CD4-positive, CD25-positive, alpha-beta regulatory T cell (primary cell): Measurements from ENCODE around the gene KRT31. TPM values are rescaled to one million over a fixed set of nuclear protein-coding genes. Genes with fewer than 3 reads are reported as not detected.
"Not testable (repeated sequence)": the region's sequence is repeated elsewhere in the genome, so short reads cannot be mapped to it uniquely, and the experiment has no call there.

Experiments
- ATAC-seq, 2 donors: fragments of 150-1000 bp; cut with Tn5 transposase; one replicate each; pipeline ENCODE4 v1.10.0; 2021; ENCODE audit warnings: low read depth in 2 of 2, moderate number of reproducible peaks in 2 of 2, moderate library complexity in 1 of 2
- DNase-seq, 3 donors: peaks; one replicate each; pipeline versions ENCODE4 v3.0.0 to v3.0.0-alpha.2; 2012 to 2022; ENCODE audit warnings: mixed read lengths in 1 of 3
- H3K27ac ChIP-seq: one replicate; pipeline ENCODE4 v1.7.0; 2013; ENCODE audit warnings: mild to moderate bottlenecking, low read length; ENCODE audit not compliant: insufficient read depth, poor library complexity, severe bottlenecking
- H3K27me3 ChIP-seq: one replicate; pipeline ENCODE4 v1.7.0; 2013; ENCODE audit warnings: low read length; ENCODE audit not compliant: control insufficient read depth, insufficient read depth
- H3K36me3 ChIP-seq: one replicate; pipeline ENCODE4 v1.7.0; 2013; ENCODE audit warnings: mild to moderate bottlenecking, low read length, moderate library complexity; ENCODE audit not compliant: control insufficient read depth, insufficient read depth
- H3K4me1 ChIP-seq: 2 replicates; pipeline ENCODE4 v1.7.0; 2013; ENCODE audit warnings: mild to moderate bottlenecking, low read length; ENCODE audit not compliant: insufficient read depth, control insufficient read depth, poor library complexity, severe bottlenecking
- H3K4me3 ChIP-seq: one replicate; pipeline ENCODE4 v1.7.0; 2013; ENCODE audit warnings: low read depth, mild to moderate bottlenecking, low read length, moderate library complexity
- H3K9me3 ChIP-seq, 2 experiments: 1 replicate in 1 of 2; 2 replicates in 1 of 2; pipeline ENCODE4 v1.7.0; 2013; ENCODE audit warnings: low read length in 2 of 2, mild to moderate bottlenecking in 1 of 2, moderate library complexity in 1 of 2; ENCODE audit not compliant: control insufficient read depth in 2 of 2
- H3K27ac Mint-ChIP-seq, 3 donors: one replicate each; pipeline ENCODE4 v1.8.0; 2020 to 2022; ENCODE audit warnings: mild to moderate bottlenecking in 3 of 3, mixed read lengths in 3 of 3, moderate library complexity in 2 of 3
- H3K27me3 Mint-ChIP-seq: one replicate; pipeline ENCODE4 v1.8.0; 2022; ENCODE audit warnings: mild to moderate bottlenecking, mixed read lengths
- H3K36me3 Mint-ChIP-seq: one replicate; pipeline ENCODE4 v1.8.0; 2020; ENCODE audit warnings: mixed read lengths
- H3K4me1 Mint-ChIP-seq, 4 donors: one replicate each; pipeline ENCODE4 v1.8.0; 2020 to 2022; ENCODE audit warnings: mixed read lengths in 4 of 4, mild to moderate bottlenecking in 1 of 4
- H3K4me3 Mint-ChIP-seq, 4 donors: one replicate each; pipeline ENCODE4 v1.8.0; 2020 to 2022; ENCODE audit warnings: mild to moderate bottlenecking in 4 of 4, mixed read lengths in 4 of 4, moderate library complexity in 3 of 4
- H3K9me3 Mint-ChIP-seq, 7 donors: one replicate each; pipeline ENCODE4 v1.8.0; 2020 to 2022; ENCODE audit warnings: mixed read lengths in 7 of 7, mild to moderate bottlenecking in 3 of 7, moderate library complexity in 2 of 7
- polyA plus RNA-seq, 4 donors: library from polyadenylated mRNA; unstranded; fragments of 300-500 nt; fragmentation: Illumina TruSeq; gene quantifications; one replicate each; pipeline ENCODE4 v1.2.3, GENCODE V29; 2021
- total RNA-seq: library from RNA; stranded (reverse); gene quantifications from one replicate; pipeline ENCODE4 v1.2.3, GENCODE V29; 2022

KRT31 gene
- total and polyA plus RNA-seq, 5 donors from 2014 or later = not detected

GRCh38 chr17:41437254-41437653 is 39.8 kb upstream of the KRT31 start:
- Histone ChIP-seq H3K27me3 (peaks cover 6% of the 10 kb centered on the region), H3K27ac (no peak overlapping the region), H3K4me1 (no peaks in the 10 kb centered on the region), H3K4me3 (no peak overlapping the region), H3K36me3 (no peaks in the 10 kb centered on the region), H3K9me3 (no peaks in the 10 kb centered on the region)
- no peak overlapping the region for H3K27ac Mint-ChIP-seq
- peaks cover 0 to 3% (median 0%) of the 10 kb centered on the region in 7 donors for H3K9me3 Mint-ChIP-seq
- H3K27me3 Mint-ChIP-seq = peaks cover 5% of the 10 kb centered on the region
- no peak for DNase-seq
- no peaks in the 10 kb centered on the region for H3K4me1 Mint-ChIP-seq
- ATAC-seq = no peak
- no peaks in the 10 kb centered on the region for H3K36me3 Mint-ChIP-seq
- H3K4me3 Mint-ChIP-seq = peak overlapping the region in 1 of 4 donors; percentile 32

GRCh38 chr17:41434415-41434814 is 37.0 kb upstream of the KRT31 start:
- no peaks in the 10 kb centered on the region for H3K9me3 ChIP-seq
- no peaks in the 10 kb centered on the region for H3K4me1 ChIP-seq
- no peak overlapping the region for H3K4me3 ChIP-seq
- Mint-ChIP-seq H3K27ac (no peak overlapping the region), H3K27me3 (peaks cover 5% of the 10 kb centered on the region), H3K36me3 (no peaks in the 10 kb centered on the region), H3K4me1 (no peaks in the 10 kb centered on the region), H3K9me3 (no peaks in the 10 kb centered on the region), H3K4me3 (no peak overlapping the region)
- H3K27me3 ChIP-seq = peaks cover 5% of the 10 kb centered on the region
- H3K36me3 ChIP-seq = no peaks in the 10 kb centered on the region
- ATAC-seq (no peak), DNase-seq (no peak)
- H3K27ac ChIP-seq = no peak overlapping the region

GRCh38 chr17:41434005-41434404 is 36.6 kb upstream of the KRT31 start:
- Histone ChIP-seq H3K9me3 (no peaks in the 10 kb centered on the region), H3K27ac (no peak overlapping the region), H3K4me1 (no peaks in the 10 kb centered on the region), H3K27me3 (peaks cover 5% of the 10 kb centered on the region), H3K36me3 (no peaks in the 10 kb centered on the region), H3K4me3 (no peak overlapping the region)
- ATAC-seq (no peak), DNase-seq (no peak)
- Mint-ChIP-seq H3K9me3 (no peaks in the 10 kb centered on the region), H3K36me3 (no peaks in the 10 kb centered on the region), H3K4me3 (no peak overlapping the region), H3K27ac (no peak overlapping the region), H3K27me3 (peaks cover 5% of the 10 kb centered on the region), H3K4me1 (no peaks in the 10 kb centered on the region)

GRCh38 chr17:41433586-41433985 is 36.2 kb upstream of the KRT31 start:
- H3K9me3 Mint-ChIP-seq = no peaks in the 10 kb centered on the region
- peaks cover 5% of the 10 kb centered on the region for H3K27me3 ChIP-seq
- no peaks in the 10 kb centered on the region for H3K36me3 Mint-ChIP-seq
- H3K4me3 Mint-ChIP-seq = no peak overlapping the region
- no peak overlapping the region for H3K4me3 ChIP-seq
- H3K27ac ChIP-seq = no peak overlapping the region
- H3K4me1 Mint-ChIP-seq = no peaks in the 10 kb centered on the region
- H3K36me3 ChIP-seq = no peaks in the 10 kb centered on the region
- no peaks in the 10 kb centered on the region for H3K4me1 ChIP-seq
- H3K9me3 ChIP-seq = no peaks in the 10 kb centered on the region
- no peak for ATAC-seq
- peaks cover 5% of the 10 kb centered on the region for H3K27me3 Mint-ChIP-seq
- DNase-seq = no peak
- peak overlapping the region in 1 of 3 donors; percentile 83 for H3K27ac Mint-ChIP-seq

- ATAC-seq, H3K4me1 ChIP-seq, H3K27ac ChIP-seq: not testable (repeated sequence)
Observed at GRCh38 chr17:41430376-41430775, 33.0 kb upstream of the KRT31 start.

GRCh38 chr17:41429667-41430066 is 32.3 kb upstream of the KRT31 start:
- DNase-seq = no peak
- Mint-ChIP-seq H3K9me3 (no peaks in the 10 kb centered on the region), H3K36me3 (no peaks in the 10 kb centered on the region), H3K27ac (no peak overlapping the region), H3K4me3 (no peak overlapping the region), H3K4me1 (no peaks in the 10 kb centered on the region), H3K27me3 (peaks cover 12% of the 10 kb centered on the region)
- ATAC-seq = no peak
- Histone ChIP-seq H3K4me1 (no peaks in the 10 kb centered on the region), H3K36me3 (no peaks in the 10 kb centered on the region), H3K9me3 (no peaks in the 10 kb centered on the region), H3K27me3 (peaks cover 3% of the 10 kb centered on the region), H3K27ac (no peak overlapping the region), H3K4me3 (no peak overlapping the region)

More at GRCh38 chr17:41430376-41430775, 33.0 kb upstream of the KRT31 start:
- DNase-seq, H3K27me3 ChIP-seq, H3K36me3 ChIP-seq, H3K9me3 Mint-ChIP-seq, H3K4me3 Mint-ChIP-seq, H3K4me3 ChIP-seq, H3K9me3 ChIP-seq, H3K36me3 Mint-ChIP-seq, H3K4me1 Mint-ChIP-seq, H3K27ac Mint-ChIP-seq: not testable (repeated sequence)
- peaks cover 12% of the 10 kb centered on the region for H3K27me3 Mint-ChIP-seq

- Histone ChIP-seq H3K4me3 (no peak overlapping the region), H3K27ac (no peak overlapping the region), H3K36me3 (no peaks in the 10 kb centered on the region), H3K27me3 (peaks cover 3% of the 10 kb centered on the region), H3K4me1 (no peaks in the 10 kb centered on the region), H3K9me3 (no peaks in the 10 kb centered on the region)
- Mint-ChIP-seq H3K4me3 (no peak overlapping the region), H3K36me3 (no peaks in the 10 kb centered on the region), H3K9me3 (no peaks in the 10 kb centered on the region), H3K27me3 (peaks cover 12% of the 10 kb centered on the region), H3K4me1 (no peaks in the 10 kb centered on the region), H3K27ac (no peak overlapping the region)
- DNase-seq = no peak
- no peak for ATAC-seq
Observed at GRCh38 chr17:41428591-41429291, 31.3 kb upstream of the KRT31 start.

GRCh38 chr17:41424111-41424635 is 26.8 kb upstream of the KRT31 start, which contains the start of gene KRT37:
Gene KRT37, minus strand, starts transcription at chr17:41424585. Its CDS starts 62 bp downstream, at chr17:41424523.
- Mint-ChIP-seq H3K36me3 (no peaks in the 10 kb centered on the region), H3K4me3 (no peak within 1 kb of the TSS), H3K27me3 (peaks cover 14% of the 10 kb centered on the region), H3K9me3 (no peaks in the 10 kb centered on the region), H3K4me1 (peaks cover 0 to 2% (median 0%) of the 10 kb centered on the region in 4 donors), H3K27ac (no peak within 1 kb of the TSS)
- no peak within 1 kb of the TSS for H3K4me3 ChIP-seq
- no peaks in the 10 kb centered on the region for H3K4me1 ChIP-seq
- ATAC-seq (peak in 1 of 2 donors; percentile 31), DNase-seq (no peak)
- no peaks in the 10 kb centered on the region for H3K36me3 ChIP-seq
- no peak within 1 kb of the TSS for H3K27ac ChIP-seq
- H3K27me3 ChIP-seq = no peaks in the 10 kb centered on the region
- no peaks in the 10 kb centered on the region for H3K9me3 ChIP-seq
